Thyroid gland (tissue), 4 donors: Measurements from ENCODE around the gene PLA2G3. TPM values are rescaled to one million over a fixed set of nuclear protein-coding genes. Genes with fewer than 3 reads are reported as not detected.

ENCODE experiments used
- DNase-seq, 2 donors: peaks; one replicate each; pipeline ENCODE4 v3.0.0-alpha.2; 2019
- H3K27ac ChIP-seq, 3 donors: fragments of 200-600 bp; sonication (generic); 1 replicate in 2 of 3; 2 replicates in 1 of 3; pipeline ENCODE4 v1.5.1; 2016 to 2019; ENCODE audit warnings: mild to moderate bottlenecking in 1 of 3, moderate library complexity in 1 of 3
- H3K27me3 ChIP-seq: fragments of 200-600 bp; sonication (generic); one replicate; pipeline ENCODE4 v1.5.1; 2019
- H3K36me3 ChIP-seq, 2 donors: fragments of 200-600 bp; sonication (generic); one replicate each; pipeline ENCODE4 v1.5.1; 2016 to 2019
- H3K4me1 ChIP-seq, 2 donors: fragments of 200-600 bp; sonication (generic); one replicate each; pipeline ENCODE4 v1.5.1; 2017 to 2019
- H3K4me3 ChIP-seq, 3 donors: fragments of 200-600 bp; sonication (generic); replicated peaks in 1 of 3; 1 replicate in 2 of 3; 2 replicates in 1 of 3; pipeline ENCODE4 v1.5.1; 2016; ENCODE audit warnings: mild to moderate bottlenecking in 1 of 3
- H3K9me3 ChIP-seq: fragments of 200-600 bp; sonication (generic); one replicate; pipeline ENCODE4 v1.5.1; 2017
- CTCF ChIP-seq, 6 experiments: fragments of 200-600 bp in 3 of 6; fragments of 450-650 bp in 3 of 6; sonication (generic) in 3 of 6; IDR thresholded peaks; one replicate each; pipeline ENCODE4 v1.5.1; 2016 to 2019; ENCODE audit warnings: antibody characterized with exemption in 6 of 6, mild to moderate bottlenecking in 2 of 6, inconsistent platforms in 1 of 6, moderate library complexity in 1 of 6
- POLR2A ChIP-seq, 2 donors: fragments of 450-650 bp; IDR thresholded peaks; one replicate each; pipeline ENCODE4 v1.6.1; 2017; ENCODE audit warnings: antibody characterized with exemption in 2 of 2, mild to moderate bottlenecking in 2 of 2, moderate library complexity in 1 of 2
- WGBS, 2 donors: methylation state at CpG; one replicate each; pipeline ENCODE4 v1.1.5; 2017; 5-methylcytosine and 5-hydroxymethylcytosine counted together
- intact Hi-C: fragments of 100-400 bp; cut with DNase I; formaldehyde crosslinking; loops from one replicate; pipeline ENCODE4 v1.15.1; 2023
- total RNA-seq, 4 donors: library from RNA; depleted of rRNA; stranded (reverse); fragments of >200 nt; gene quantifications; one replicate each; pipeline ENCODE4 v1.2.3, GENCODE V29; 2016

PLA2G3 gene
- total RNA-seq, 4 donors from 2014 or later = 0.22 to 1.9 (median 0.83) TPM; not detected in 1

GRCh38 chr22:31125521-31126117 lies 14.7 kb downstream of the PLA2G3 start:
- Histone ChIP-seq H3K9me3 (no peaks in the 10 kb centered on the region), H3K36me3 (peaks cover 0 to 8% of the 10 kb centered on the region in 2 donors), H3K27me3 (no peaks in the 10 kb centered on the region), H3K4me1 (peaks cover 67 to 68% of the 10 kb centered on the region in 2 donors), H3K27ac (peak overlapping the region; percentile 93 to 99 (median 94)), H3K4me3 (no peak overlapping the region)
- WGBS, 2 donors = 29 to 74% methylated on average over 10 to 12 of the region's 12 CpGs
- TF ChIP-seq CTCF (IDR thresholded peaks at IDR 0.05) = no peak
- TF ChIP-seq POLR2A (IDR thresholded peaks at IDR 0.05) = no peak
- peak; percentile 81 to 86 for DNase-seq
- intact Hi-C loops = no loop called here

GRCh38 chr22:31124811-31125465 lies 15.4 kb downstream of the PLA2G3 start:
- peaks cover 61% of the 10 kb centered on the region in 2 donors for H3K4me1 ChIP-seq
- intact Hi-C loops = no loop called here
- peaks cover 0 to 8% of the 10 kb centered on the region in 2 donors for H3K36me3 ChIP-seq
- WGBS, 2 donors = 47 to 69% methylated on average over 5 to 7 of the region's 14 CpGs
- no peaks in the 10 kb centered on the region for H3K27me3 ChIP-seq
- DNase-seq = peak in 1 of 2 donors; percentile 55
- H3K27ac ChIP-seq = peak overlapping the region; percentile 93 to 99 (median 94)
- H3K4me3 ChIP-seq = peak overlapping the region in 1 of 3 donors; percentile 86
- H3K9me3 ChIP-seq = no peaks in the 10 kb centered on the region
- TF ChIP-seq CTCF (IDR thresholded peaks at IDR 0.05) = no peak
- no peak for TF ChIP-seq POLR2A (IDR thresholded peaks at IDR 0.05)

- Histone ChIP-seq H3K4me3 (peak overlapping the region; percentile 56 to 86 (median 83)), H3K36me3 (peaks cover 0 to 8% of the 10 kb centered on the region in 2 donors), H3K27ac (peak overlapping the region; percentile 93 to 99 (median 94)), H3K27me3 (no peaks in the 10 kb centered on the region), H3K9me3 (no peaks in the 10 kb centered on the region), H3K4me1 (peaks cover 56 to 57% of the 10 kb centered on the region in 2 donors)
- no peak for DNase-seq
- intact Hi-C loops = no loop called here
- TF ChIP-seq CTCF (IDR thresholded peaks at IDR 0.05) = no peak
- TF ChIP-seq POLR2A (IDR thresholded peaks at IDR 0.05) = no peak
- 41 to 53% methylated on average over 3 of the region's 3 CpGs for WGBS, 2 donors
Measured at GRCh38 chr22:31124290-31124689, 16.0 kb downstream of the PLA2G3 start.

- DNase-seq = no peak
- Histone ChIP-seq H3K9me3 (no peaks in the 10 kb centered on the region), H3K4me3 (peak overlapping the region; percentile 56 to 86 (median 83)), H3K36me3 (peaks cover 0 to 4% of the 10 kb centered on the region in 2 donors), H3K27me3 (no peaks in the 10 kb centered on the region), H3K27ac (peak overlapping the region; percentile 93 to 99 (median 94)), H3K4me1 (peaks cover 51 to 52% of the 10 kb centered on the region in 2 donors)
- TF ChIP-seq POLR2A (IDR thresholded peaks at IDR 0.05) (no peak), CTCF (IDR thresholded peaks at IDR 0.05) (no peak)
- 55 to 60% methylated on average over 3 of the region's 4 CpGs for WGBS, 2 donors
- intact Hi-C loops = no loop called here
Measured at GRCh38 chr22:31123292-31123602, 17.1 kb downstream of the PLA2G3 start.
